Right lobe of liver (tissue), 4 donors: ENCODE measurements around the gene CDH18.

Source experiments
- POLR2A ChIP-seq: fragments of 450-650 bp; IDR thresholded peaks from one replicate; pipeline ENCODE4 v1.6.1; 2017; ENCODE audit warnings: antibody characterized with exemption, mild to moderate bottlenecking
- TF ChIP-seq, protein P1 (sequence below), 4 donors: fragments of 200-600 bp in 3 of 4; fragments of 450-650 bp in 1 of 4; IDR thresholded peaks; one replicate each; pipeline versions ENCODE4 v1.5.1 to v1.8.0; 2016 to 2022; ENCODE audit warnings: antibody characterized with exemption in 4 of 4, mild to moderate bottlenecking in 2 of 4
- donor health status: DM: no; HTN: no; CAD: no.
- donor health status: DM: no; HTN: no; CAD: no.
- donor health status: DM: no; HTN: yes; CAD: no.

DNA sequence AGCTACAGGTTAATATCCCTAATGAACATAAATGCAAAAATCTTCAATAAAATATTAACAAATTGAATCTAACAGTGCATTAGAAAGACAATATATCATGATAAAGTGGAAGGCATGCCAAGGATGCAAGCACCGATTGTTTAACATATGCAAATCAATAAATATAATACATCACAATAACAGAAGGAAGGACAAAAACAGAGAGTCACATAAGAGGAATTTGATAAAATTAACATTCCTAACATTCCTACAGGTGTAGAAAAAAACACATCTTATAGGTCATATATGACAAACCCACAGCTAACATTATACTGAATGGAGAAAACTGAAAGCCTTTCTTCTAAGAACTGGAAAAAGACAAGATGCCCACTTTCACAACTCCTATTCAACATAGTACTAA, 297.0 kb downstream of the CDH18 start:
- TF ChIP-seq POLR2A = no peak
- TF ChIP-seq, protein P1, sequence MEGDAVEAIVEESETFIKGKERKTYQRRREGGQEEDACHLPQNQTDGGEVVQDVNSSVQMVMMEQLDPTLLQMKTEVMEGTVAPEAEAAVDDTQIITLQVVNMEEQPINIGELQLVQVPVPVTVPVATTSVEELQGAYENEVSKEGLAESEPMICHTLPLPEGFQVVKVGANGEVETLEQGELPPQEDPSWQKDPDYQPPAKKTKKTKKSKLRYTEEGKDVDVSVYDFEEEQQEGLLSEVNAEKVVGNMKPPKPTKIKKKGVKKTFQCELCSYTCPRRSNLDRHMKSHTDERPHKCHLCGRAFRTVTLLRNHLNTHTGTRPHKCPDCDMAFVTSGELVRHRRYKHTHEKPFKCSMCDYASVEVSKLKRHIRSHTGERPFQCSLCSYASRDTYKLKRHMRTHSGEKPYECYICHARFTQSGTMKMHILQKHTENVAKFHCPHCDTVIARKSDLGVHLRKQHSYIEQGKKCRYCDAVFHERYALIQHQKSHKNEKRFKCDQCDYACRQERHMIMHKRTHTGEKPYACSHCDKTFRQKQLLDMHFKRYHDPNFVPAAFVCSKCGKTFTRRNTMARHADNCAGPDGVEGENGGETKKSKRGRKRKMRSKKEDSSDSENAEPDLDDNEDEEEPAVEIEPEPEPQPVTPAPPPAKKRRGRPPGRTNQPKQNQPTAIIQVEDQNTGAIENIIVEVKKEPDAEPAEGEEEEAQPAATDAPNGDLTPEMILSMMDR (IDR thresholded peaks at IDR 0.05) = no peak
